IMR-90 (cell line): ENCODE data around the gene FAM180A. TPM values are rescaled to one million over a fixed set of nuclear protein-coding genes. Genes with fewer than 3 reads are reported as not detected.

Experiments
- ATAC-seq: fragments of 200-7000 bp; cut with Tn5 transposase; 2 replicates; pipeline ENCODE4 v1.9.1; 2020; ENCODE audit warnings: low read depth, mild to moderate bottlenecking, moderate library complexity
- BruUV-seq: library from RNA; stranded (reverse); fragments of 400-500 nt; replicated peaks from 2 replicates; lab custom pipeline; 2021; lab: Mats Ljungman, UMichigan
- CTCF ChIA-PET: fragments of 300-600 bp; formaldehyde crosslinking; extraction: SDS; loops from one replicate; lab custom pipeline; 2021; ENCODE audit warnings: antibody characterized with exemption; lab: Yijun Ruan, JAX
- POLR2A ChIA-PET: fragments of 300-600 bp; sonication (Branson Sonifier 250); formaldehyde crosslinking; loops from one replicate; lab custom pipeline; 2022; ENCODE audit warnings: antibody characterized with exemption; ENCODE audit not compliant: unreplicated experiment; lab: Charles Lee
- DNase-seq: peaks from one replicate; pipeline ENCODE4 v3.0.0; 2013
- H2AFZ ChIP-seq: replicated peaks from 2 replicates; pipeline ENCODE3; 2013; ENCODE audit warnings: low read length, mild to moderate bottlenecking; ENCODE audit not compliant: poor library complexity
- H2AK5ac ChIP-seq: 2 replicates; pipeline ENCODE4 v1.6.1; 2013; ENCODE audit warnings: low read depth, low read length, inconsistent platforms
- H2AK9ac ChIP-seq: replicated peaks from 2 replicates; pipeline ENCODE3; 2013; ENCODE audit warnings: mild to moderate bottlenecking, low read depth, low read length, moderate library complexity; ENCODE audit not compliant: poor library complexity
- H2BK120ac ChIP-seq: 2 replicates; pipeline ENCODE4 v1.6.1; 2013; ENCODE audit warnings: low read depth, low read length, inconsistent platforms
- H2BK15ac ChIP-seq: 3 replicates; pipeline ENCODE4 v1.6.1; 2013; ENCODE audit warnings: low read depth, low read length, inconsistent platforms
- H2BK20ac ChIP-seq: 2 replicates; pipeline ENCODE4 v1.6.1; 2013; ENCODE audit warnings: low read depth, mild to moderate bottlenecking, inconsistent platforms, low read length, moderate library complexity
- H2BK5ac ChIP-seq: 2 replicates; pipeline ENCODE4 v1.6.1; 2013; ENCODE audit warnings: mild to moderate bottlenecking, low read depth, low read length, inconsistent platforms; ENCODE audit not compliant: poor library complexity, severe bottlenecking
- H3K14ac ChIP-seq: replicated peaks from 2 replicates; pipeline ENCODE4 v1.6.1; 2013; ENCODE audit warnings: low read depth, low read length, inconsistent platforms
- H3K18ac ChIP-seq: 2 replicates; pipeline ENCODE4 v1.6.1; 2013; ENCODE audit warnings: low read depth, low read length, control low read depth
- H3K23ac ChIP-seq: 2 replicates; pipeline ENCODE4 v1.6.1; 2013; ENCODE audit warnings: low read depth, low read length, inconsistent platforms
- H3K27ac ChIP-seq: 2 replicates; pipeline ENCODE4 v1.5.1; 2013; ENCODE audit warnings: mild to moderate bottlenecking, control low read depth, low read length; ENCODE audit not compliant: insufficient read depth
- H3K27me3 ChIP-seq: 2 replicates; pipeline ENCODE4 v1.6.1; 2013; ENCODE audit warnings: low read length; ENCODE audit not compliant: control insufficient read depth, insufficient read depth
- H3K36me3 ChIP-seq: 2 replicates; pipeline ENCODE4 v1.6.1; 2013; ENCODE audit warnings: low read length, mixed read lengths; ENCODE audit not compliant: control insufficient read depth, insufficient read depth
- H3K4ac ChIP-seq: 2 replicates; pipeline ENCODE4 v1.6.1; 2013; ENCODE audit warnings: low read depth, low read length, inconsistent platforms
- H3K4me1 ChIP-seq: 2 replicates; pipeline ENCODE4 v1.6.1; 2013; ENCODE audit warnings: low read length, mixed read lengths; ENCODE audit not compliant: control insufficient read depth, insufficient read depth
- H3K4me2 ChIP-seq: 2 replicates; pipeline ENCODE4 v1.6.1; 2013; ENCODE audit warnings: low read depth, mild to moderate bottlenecking, control low read depth, low read length, moderate library complexity
- H3K4me3 ChIP-seq: 2 replicates; pipeline ENCODE4 v1.5.1; 2013; ENCODE audit warnings: low read depth, mild to moderate bottlenecking, control low read depth, low read length, moderate library complexity; ENCODE audit not compliant: insufficient read depth
- H3K56ac ChIP-seq: 2 replicates; pipeline ENCODE4 v1.6.1; 2013; ENCODE audit warnings: low read length, inconsistent platforms; ENCODE audit not compliant: insufficient read depth; ENCODE audit errors: extremely low read depth
- H3K79me1 ChIP-seq, 2 experiments: 2 replicates each; pipeline ENCODE4 v1.6.1; 2013; ENCODE audit warnings: low read length in 2 of 2, inconsistent platforms in 1 of 2, low read depth in 1 of 2
- H3K9ac ChIP-seq: 2 replicates; pipeline ENCODE4 v1.6.1; 2013; ENCODE audit warnings: low read depth, low read length, control low read depth
- H3K9me1 ChIP-seq: 2 replicates; pipeline ENCODE4 v1.6.1; 2013; ENCODE audit warnings: low read length, inconsistent platforms; ENCODE audit not compliant: insufficient read depth
- H3K9me3 ChIP-seq: 2 replicates; pipeline ENCODE4 v1.6.1; 2013; ENCODE audit warnings: low read length; ENCODE audit not compliant: control insufficient read depth, insufficient read depth
- H4K20me1 ChIP-seq: 2 replicates; pipeline ENCODE4 v1.6.1; 2013; ENCODE audit warnings: low read length, inconsistent platforms; ENCODE audit not compliant: insufficient read depth
- H4K5ac ChIP-seq: 2 replicates; pipeline ENCODE4 v1.6.1; 2013; ENCODE audit warnings: mild to moderate bottlenecking, low read depth, low read length, control low read depth
- H4K8ac ChIP-seq, 2 experiments: 2 replicates each; pipeline ENCODE4 v1.6.1; 2013; ENCODE audit warnings: low read depth in 2 of 2, low read length in 2 of 2, control low read depth in 1 of 2, inconsistent platforms in 1 of 2
- H4K91ac ChIP-seq: 2 replicates; pipeline ENCODE4 v1.6.1; 2013; ENCODE audit warnings: low read depth, low read length, inconsistent platforms; ENCODE audit not compliant: insufficient read depth
- CEBPB ChIP-seq: IDR thresholded peaks from 2 replicates; pipeline ENCODE4 v1.6.1; 2012; ENCODE audit warnings: low read depth, low read length, improper control_type of control experiment
- MAZ ChIP-seq: IDR thresholded peaks from 2 replicates; pipeline ENCODE4 v1.6.1; 2012; ENCODE audit warnings: low read depth, mild to moderate bottlenecking, low read length, improper control_type of control experiment, moderate library complexity, borderline replicate concordance
- RFX5 ChIP-seq: IDR thresholded peaks from 2 replicates; pipeline ENCODE4 v1.8.0; 2012; ENCODE audit warnings: low read depth, mild to moderate bottlenecking, low read length, moderate library complexity
- WGBS, 2 experiments: methylation state at CpG; one replicate each; pipeline versions ENCODE4 v1.1.5 to v1.1.7; 2013; ENCODE audit warnings: missing lambda C conversion rate in 2 of 2; ENCODE audit not compliant: insufficient read length in 1 of 2; ENCODE audit errors: extremely low coverage in 2 of 2; 5-methylcytosine and 5-hydroxymethylcytosine counted together
- dilution Hi-C: fragments of 300-500 bp; cut with HindIII; formaldehyde crosslinking; loops from one replicate; pipeline ENCODE4 v1.14.3; 2018; ENCODE audit warnings: low sequenced_read_pairs; ENCODE audit not compliant: unreplicated experiment
- in situ Hi-C: fragments of 300-500 bp; cut with MboI; formaldehyde crosslinking; loops from 3 replicates; pipeline ENCODE4 v1.14.3; 2019; ENCODE audit warnings: low sequenced_read_pairs, inconsistent platforms, mixed read lengths
- intact Hi-C: fragments of 100-400 bp; cut with micrococcal nuclease; formaldehyde crosslinking; loops from 2 replicates; pipeline ENCODE4 v1.10.0; 2022
- polyA plus RNA-seq, 3 experiments: library from polyadenylated mRNA; depleted of rRNA; stranded (reverse); fragments of >200 nt; gene quantifications; 2 replicates each; pipeline ENCODE4 v1.2.3, GENCODE V29; 2012; ENCODE audit warnings: low replicate concordance in 1 of 3
- total RNA-seq: library from RNA; depleted of rRNA; stranded (reverse); fragments of >200 nt; gene quantifications from 2 replicates; pipeline ENCODE4 v1.2.3, GENCODE V29; 2012
- TF ChIP-seq, protein P1 (sequence below): fragments of 150-350 bp; IDR thresholded peaks from 2 replicates; pipeline ENCODE4 v1.6.1; 2017; ENCODE audit warnings: mild to moderate bottlenecking, antibody characterized with exemption, low read length, low read depth
- TF ChIP-seq, protein P2 (sequence below): conservative IDR thresholded peaks from 2 replicates; pipeline ENCODE4 v1.5.1; 2012; ENCODE audit warnings: mild to moderate bottlenecking, low read depth, low read length, improper control_type of control experiment
- TF ChIP-seq, protein P3 (sequence below): fragments of 150-350 bp; IDR thresholded peaks from 2 replicates; pipeline ENCODE4 v1.6.1; 2016; ENCODE audit warnings: low read depth, mild to moderate bottlenecking, low read length, moderate library complexity, borderline replicate concordance

FAM180A gene
- total and polyA plus RNA-seq, 2 of the 4 experiments (the other 2 are of a cell fraction) = 1.3 to 2.0 TPM

GRCh38 chr7:135770139-135770710 lies 21.6 kb upstream of the FAM180A start:
- DNase-seq = peak; percentile 89
- intact Hi-C loops = no loop called here
- no peak overlapping the region for H2AFZ ChIP-seq
- TF ChIP-seq CEBPB (peak; percentile 69), RFX5 (no peak), MAZ (no peak)
- TF ChIP-seq, protein P1, sequence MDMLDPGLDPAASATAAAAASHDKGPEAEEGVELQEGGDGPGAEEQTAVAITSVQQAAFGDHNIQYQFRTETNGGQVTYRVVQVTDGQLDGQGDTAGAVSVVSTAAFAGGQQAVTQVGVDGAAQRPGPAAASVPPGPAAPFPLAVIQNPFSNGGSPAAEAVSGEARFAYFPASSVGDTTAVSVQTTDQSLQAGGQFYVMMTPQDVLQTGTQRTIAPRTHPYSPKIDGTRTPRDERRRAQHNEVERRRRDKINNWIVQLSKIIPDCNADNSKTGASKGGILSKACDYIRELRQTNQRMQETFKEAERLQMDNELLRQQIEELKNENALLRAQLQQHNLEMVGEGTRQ = no peak
- TF ChIP-seq, protein P2, sequence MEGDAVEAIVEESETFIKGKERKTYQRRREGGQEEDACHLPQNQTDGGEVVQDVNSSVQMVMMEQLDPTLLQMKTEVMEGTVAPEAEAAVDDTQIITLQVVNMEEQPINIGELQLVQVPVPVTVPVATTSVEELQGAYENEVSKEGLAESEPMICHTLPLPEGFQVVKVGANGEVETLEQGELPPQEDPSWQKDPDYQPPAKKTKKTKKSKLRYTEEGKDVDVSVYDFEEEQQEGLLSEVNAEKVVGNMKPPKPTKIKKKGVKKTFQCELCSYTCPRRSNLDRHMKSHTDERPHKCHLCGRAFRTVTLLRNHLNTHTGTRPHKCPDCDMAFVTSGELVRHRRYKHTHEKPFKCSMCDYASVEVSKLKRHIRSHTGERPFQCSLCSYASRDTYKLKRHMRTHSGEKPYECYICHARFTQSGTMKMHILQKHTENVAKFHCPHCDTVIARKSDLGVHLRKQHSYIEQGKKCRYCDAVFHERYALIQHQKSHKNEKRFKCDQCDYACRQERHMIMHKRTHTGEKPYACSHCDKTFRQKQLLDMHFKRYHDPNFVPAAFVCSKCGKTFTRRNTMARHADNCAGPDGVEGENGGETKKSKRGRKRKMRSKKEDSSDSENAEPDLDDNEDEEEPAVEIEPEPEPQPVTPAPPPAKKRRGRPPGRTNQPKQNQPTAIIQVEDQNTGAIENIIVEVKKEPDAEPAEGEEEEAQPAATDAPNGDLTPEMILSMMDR = no peak
- TF ChIP-seq, protein P3, sequence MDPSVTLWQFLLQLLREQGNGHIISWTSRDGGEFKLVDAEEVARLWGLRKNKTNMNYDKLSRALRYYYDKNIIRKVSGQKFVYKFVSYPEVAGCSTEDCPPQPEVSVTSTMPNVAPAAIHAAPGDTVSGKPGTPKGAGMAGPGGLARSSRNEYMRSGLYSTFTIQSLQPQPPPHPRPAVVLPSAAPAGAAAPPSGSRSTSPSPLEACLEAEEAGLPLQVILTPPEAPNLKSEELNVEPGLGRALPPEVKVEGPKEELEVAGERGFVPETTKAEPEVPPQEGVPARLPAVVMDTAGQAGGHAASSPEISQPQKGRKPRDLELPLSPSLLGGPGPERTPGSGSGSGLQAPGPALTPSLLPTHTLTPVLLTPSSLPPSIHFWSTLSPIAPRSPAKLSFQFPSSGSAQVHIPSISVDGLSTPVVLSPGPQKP = no peak
- no peak overlapping the region for H3K18ac ChIP-seq
- peak overlapping the region in 1 of 2 experiments; percentile 36; a peak in 1 of 4 replicates for H4K8ac ChIP-seq
- H3K14ac ChIP-seq = peak overlapping the region; percentile 62; the same call in 1 of the 2 replicates
- no peaks in the 10 kb centered on the region for H3K36me3 ChIP-seq
- H3K4me1 ChIP-seq = peaks cover 16% of the 10 kb centered on the region
- H3K9ac ChIP-seq = no peak overlapping the region
- peaks cover 18% of the 10 kb centered on the region for H3K9me1 ChIP-seq
- dilution Hi-C loops = no loop called here
- H3K4me2 ChIP-seq = no peak overlapping the region
- 0 out of 2 replicates have a peak overlapping the region, but pooled peaks have one; percentile 20 for H2AK5ac ChIP-seq
- no peak overlapping the region for H3K4me3 ChIP-seq
- no peak overlapping the region for H3K23ac ChIP-seq
- ATAC-seq = peak; percentile 25; the same call in 1 of the 2 replicates
- no peak overlapping the region for H3K27ac ChIP-seq
- H4K20me1 ChIP-seq = no peaks in the 10 kb centered on the region
- 0 out of 4 replicates have a peak, but pooled peaks cover 0 to 3% of the 10 kb centered on the region in 2 experiments for H3K79me1 ChIP-seq
- peak overlapping the region; percentile 74 for H2AK9ac ChIP-seq
- H2BK15ac ChIP-seq = peak overlapping the region; percentile 44; the same call in 1 of the 3 replicates
- H3K9me3 ChIP-seq = no peaks in the 10 kb centered on the region
- no peak overlapping the region for H4K91ac ChIP-seq
- H3K4ac ChIP-seq = peak overlapping the region; percentile 40; the same call in 1 of the 2 replicates
- no TSS peak for BruUV-seq
- peak overlapping the region; percentile 7 for H2BK5ac ChIP-seq
- no peaks in the 10 kb centered on the region for H3K27me3 ChIP-seq
- in situ Hi-C loops = no loop called here
- 94% methylated on average over 6 of the region's 6 CpGs; no CpG with 5 or more reads in 1 of the 2 experiments for WGBS, 2 experiments
- ChIA-PET CTCF (interaction anchor here (0.7 kb wide), 1 partner anchor 534 kb away, joined by 4 read pairs; no protein-coding TSS in a partner anchor), POLR2A (no interaction called here)
- peak overlapping the region; percentile 37; the same call in 1 of the 2 replicates for H2BK120ac ChIP-seq
- no peak overlapping the region for H4K5ac ChIP-seq
- peak overlapping the region; percentile 40; the same call in 1 of the 2 replicates for H2BK20ac ChIP-seq
- H3K56ac ChIP-seq = no peak overlapping the region
